Endometrial microvascular endothelial cells (primary cell): ENCODE results near the gene SMG9. TPM values are rescaled to one million over a fixed set of nuclear protein-coding genes. Genes with fewer than 3 reads are reported as not detected.

Source experiments
- in situ Hi-C: cut with HindIII; loops from 2 replicates; pipeline ENCODE4 v1.10.0; 2017; ENCODE audit warnings: low sequenced_read_pairs, low pct_unique_long_range_greater_than_20kb; ENCODE audit errors: inconsistent ontology term
- total RNA-seq: library from RNA; depleted of rRNA; stranded (reverse); fragments of >200 nt; gene quantifications from one replicate; pipeline ENCODE4 v1.2.3, GENCODE V29; 2015; ENCODE audit errors: inconsistent ontology term

Gene SMG9
- total RNA-seq, 1 donor from 2014 or later: 13.9 TPM

- in situ Hi-C loops: no loop called here
Measured at GRCh38 chr19:43681821-43682220, 72.9 kb downstream of the SMG9 start.

GRCh38 chr19:43678512-43679261 lies 76.1 kb downstream of the SMG9 start:
- in situ Hi-C loops: no loop called here

Other genes starting within 250 kb of the SMG9 start
- 52.6 TPM for gene ETHE1, start 227.8 kb downstream of the SMG9 start, total RNA-seq
- not detected for gene ZNF575, start 221.8 kb downstream of the SMG9 start, total RNA-seq
- 51.9 TPM for gene XRCC1, start 179.4 kb downstream of the SMG9 start, total RNA-seq
- gene PINLYP, start 179.2 kb downstream of the SMG9 start, total RNA-seq: 1.9 TPM
- 15.0 TPM for gene IRGQ, start 158.8 kb downstream of the SMG9 start, total RNA-seq
- gene ZNF576, start 158.4 kb downstream of the SMG9 start, total RNA-seq: 22.5 TPM
- gene SRRM5, start 142.9 kb downstream of the SMG9 start, total RNA-seq: not detected
- 62.4 TPM for gene ZNF428, start 135.3 kb downstream of the SMG9 start, total RNA-seq
- 0.19 TPM for gene CADM4, start 115.1 kb downstream of the SMG9 start, total RNA-seq
- gene PLAUR, start 84.8 kb downstream of the SMG9 start, total RNA-seq: 245 TPM
- not detected for gene IRGC, start 38.9 kb downstream of the SMG9 start, total RNA-seq
- gene KCNN4, start 26.0 kb upstream of the SMG9 start, total RNA-seq: 17.4 TPM
- 0.09 TPM for gene LYPD5, start 47.5 kb upstream of the SMG9 start, total RNA-seq
- 1.6 TPM for gene ZNF283, start 72.4 kb upstream of the SMG9 start, total RNA-seq
- 1.1 TPM for gene ZNF404, start 129.0 kb upstream of the SMG9 start, total RNA-seq
- 10.5 TPM for gene ZNF45, start 180.3 kb upstream of the SMG9 start, total RNA-seq
- gene ZNF221, start 196.3 kb upstream of the SMG9 start, total RNA-seq: 1.2 TPM
- 3.7 TPM for gene ZNF155, start 229.2 kb upstream of the SMG9 start, total RNA-seq
- gene ZNF230, start 248.0 kb upstream of the SMG9 start, total RNA-seq: 2.0 TPM